D721Med (cell line): ENCODE data around the gene FCRL2.

Experiments used
- DNase-seq: peaks from one replicate; pipeline ENCODE4 v3.0.0; 2011; ENCODE audit warnings: low spot score; ENCODE audit not compliant: insufficient read length
- FAIRE-seq: peaks from 2 replicates; lab custom pipeline; 2011; peaks lifted over from hg19 to GRCh38; lab: Jason Lieb, UNC
- CTCF ChIP-seq: IDR thresholded peaks from 2 replicates; pipeline ENCODE4 v1.5.1; 2012; ENCODE audit warnings: mild to moderate bottlenecking, control low read depth; ENCODE audit not compliant: insufficient read depth; ENCODE audit errors: missing control alignments

Gene FCRL2

DNA sequence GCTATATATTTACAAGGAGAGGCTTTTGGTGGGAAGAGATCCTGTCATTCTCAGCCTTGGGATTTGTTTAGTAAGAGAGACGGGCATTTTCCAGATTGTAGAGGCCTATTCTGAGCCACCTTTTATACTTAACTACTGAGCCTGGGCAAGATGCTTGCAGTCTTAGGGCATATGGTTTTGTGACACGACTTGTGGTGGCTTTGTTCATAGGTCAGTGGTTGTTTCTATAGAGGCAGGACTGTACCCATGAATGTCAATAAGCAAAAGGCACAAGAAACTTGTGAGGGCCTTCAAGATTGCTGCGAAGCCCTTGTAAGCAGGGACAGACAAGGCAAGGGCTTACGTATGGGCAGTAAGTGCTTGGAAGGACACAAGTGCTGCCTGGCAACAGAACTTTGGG is 73.0 kb downstream of the FCRL2 start:
- DNase-seq = no peak
- no peak for TF ChIP-seq CTCF
- no peak for FAIRE-seq

- TF ChIP-seq CTCF = no peak
- FAIRE-seq (no peak), DNase-seq (no peak)
These were observed 74.6 kb downstream of the FCRL2 start for GRCh38 chr1:157702308-157702825.

DNA sequence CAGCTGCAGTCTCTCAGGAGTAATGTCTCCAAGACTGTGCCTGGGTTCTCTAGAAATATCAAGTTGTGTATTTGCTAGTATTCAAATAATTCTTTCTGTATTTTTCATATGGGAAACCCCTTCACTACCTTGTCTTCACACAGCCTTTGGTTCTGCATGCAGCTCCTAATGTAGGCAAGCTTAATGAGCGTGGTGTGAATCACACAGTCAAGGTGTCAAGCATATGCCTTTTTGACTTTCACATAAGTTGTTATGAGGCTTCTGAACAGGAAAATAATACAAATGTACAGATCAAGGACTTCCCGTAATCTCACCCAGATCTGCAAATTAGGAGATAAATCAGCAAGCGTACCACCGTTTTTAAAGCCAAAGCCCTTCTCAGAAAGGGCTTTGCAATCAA is 76.2 kb downstream of the FCRL2 start, which contains the start of gene FCRL3:
Gene FCRL3, minus strand, starts transcription at position 38 of the 400 bp plus-strand sequence. CDS start 280 bp downstream, outside the sequence.
- DNase-seq (no peak), FAIRE-seq (no peak)
- no peak for TF ChIP-seq CTCF

- no peak for FAIRE-seq
- TF ChIP-seq CTCF = no peak
These were observed 76.6 kb downstream of the FCRL2 start for GRCh38 chr1:157700305-157700704.

DNA sequence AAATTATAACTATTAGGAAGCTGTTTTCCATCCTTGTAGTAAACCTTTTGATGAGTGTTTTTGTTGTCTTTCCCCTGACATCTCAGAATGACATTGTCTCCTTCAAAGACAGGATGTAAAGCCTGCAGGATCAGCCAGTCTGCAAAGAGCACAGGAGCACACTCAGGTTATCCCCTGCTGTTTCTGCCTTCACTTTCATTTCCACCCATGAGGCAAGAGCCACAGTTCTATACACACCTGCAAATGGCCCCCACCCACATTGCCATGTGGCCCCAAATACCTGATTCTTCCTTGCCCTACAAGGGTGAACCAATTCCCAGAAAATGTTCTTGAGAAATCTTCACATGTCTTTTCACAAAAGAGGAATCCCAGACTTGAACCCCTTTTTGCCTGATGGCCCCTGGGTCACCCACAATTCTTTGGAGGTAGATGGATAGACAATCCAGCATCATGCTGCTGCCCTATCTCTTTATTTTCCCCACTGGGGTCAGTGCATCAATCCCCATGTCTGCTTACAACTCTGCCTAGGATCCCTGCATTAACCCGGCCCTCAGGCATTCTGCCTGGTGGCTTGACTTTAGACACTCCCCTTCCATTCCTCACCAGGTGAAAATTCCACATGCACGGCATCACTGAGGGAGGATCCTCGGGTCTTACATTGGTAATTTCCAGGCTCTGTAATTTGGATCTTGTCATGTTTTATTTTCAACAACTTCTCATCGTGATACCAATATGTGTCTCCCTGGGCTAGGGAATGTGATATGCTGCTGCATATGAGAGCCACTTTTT is 79.0 kb downstream of the FCRL2 start:
- no peak for DNase-seq
- FAIRE-seq = no peak
- TF ChIP-seq CTCF = no peak

More at GRCh38 chr1:157700305-157700704, 76.6 kb downstream of the FCRL2 start:
- DNase-seq = no peak

DNA sequence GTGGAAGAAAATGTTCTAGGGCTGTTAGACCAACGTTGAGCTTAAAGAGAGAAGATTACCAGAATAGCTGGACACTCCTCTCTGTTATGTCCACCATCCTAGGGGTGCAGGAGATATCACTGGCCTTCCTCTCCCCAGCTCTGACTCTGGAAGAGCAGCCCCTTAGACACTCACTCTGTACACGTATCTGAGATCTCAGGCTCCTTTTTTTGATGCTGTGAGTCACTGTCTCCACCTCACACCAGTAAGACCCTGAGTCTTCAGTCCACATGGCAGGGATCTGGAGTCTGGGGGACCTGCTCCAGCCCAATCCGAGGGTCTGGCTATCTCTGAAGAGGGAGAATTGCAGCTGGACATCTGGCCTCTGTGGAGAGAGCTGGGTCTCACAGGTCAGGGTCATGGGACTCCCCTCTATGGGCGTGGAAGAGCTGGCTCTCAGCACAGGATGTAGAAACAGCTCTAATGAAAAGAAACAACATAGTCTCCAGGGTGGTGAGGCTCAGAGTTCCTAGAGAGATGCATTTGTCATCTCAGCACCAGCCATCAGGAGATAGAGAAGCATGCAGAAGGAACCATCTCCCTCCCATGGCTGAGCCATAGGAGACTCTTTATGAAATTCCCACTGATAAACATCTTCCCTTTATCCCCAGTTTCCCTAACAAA is 79.8 kb downstream of the FCRL2 start:
- DNase-seq (no peak), FAIRE-seq (no peak)
- no peak for TF ChIP-seq CTCF
